GM18519 (cell line): Measurements from ENCODE around the gene TANK.

Source experiments
- ATAC-seq: cut with Tn5 transposase; IDR thresholded peaks from one replicate; pipeline ENCODE4 v1.9.1; 2021; ENCODE audit warnings: mild to moderate bottlenecking, moderate library complexity; ENCODE audit not compliant: unreplicated experiment, low FRiP score

Gene TANK

DNA sequence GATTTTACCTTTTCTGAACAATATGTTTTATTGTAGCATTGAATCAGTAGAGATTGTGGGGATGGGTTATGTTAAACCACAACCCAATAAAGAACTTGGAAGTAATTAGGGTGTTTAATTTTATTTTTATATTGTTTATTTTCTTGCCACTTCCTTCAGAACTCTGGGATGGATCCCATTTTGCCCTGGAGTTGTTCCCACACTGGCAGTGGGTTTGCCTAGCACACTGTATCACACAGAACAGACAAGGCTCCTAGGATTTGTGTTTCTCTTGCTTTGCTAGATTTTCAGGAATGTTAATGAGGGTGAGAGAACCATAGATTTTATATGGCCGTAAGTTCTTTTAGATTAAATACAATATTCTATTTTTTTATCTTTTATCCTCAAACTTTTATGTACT, 59.0 kb downstream of the TANK start:
- no peak for ATAC-seq

GRCh38 chr2:161223139-161223732, 63.0 kb downstream of the TANK start:
- ATAC-seq = peak; percentile 60

DNA sequence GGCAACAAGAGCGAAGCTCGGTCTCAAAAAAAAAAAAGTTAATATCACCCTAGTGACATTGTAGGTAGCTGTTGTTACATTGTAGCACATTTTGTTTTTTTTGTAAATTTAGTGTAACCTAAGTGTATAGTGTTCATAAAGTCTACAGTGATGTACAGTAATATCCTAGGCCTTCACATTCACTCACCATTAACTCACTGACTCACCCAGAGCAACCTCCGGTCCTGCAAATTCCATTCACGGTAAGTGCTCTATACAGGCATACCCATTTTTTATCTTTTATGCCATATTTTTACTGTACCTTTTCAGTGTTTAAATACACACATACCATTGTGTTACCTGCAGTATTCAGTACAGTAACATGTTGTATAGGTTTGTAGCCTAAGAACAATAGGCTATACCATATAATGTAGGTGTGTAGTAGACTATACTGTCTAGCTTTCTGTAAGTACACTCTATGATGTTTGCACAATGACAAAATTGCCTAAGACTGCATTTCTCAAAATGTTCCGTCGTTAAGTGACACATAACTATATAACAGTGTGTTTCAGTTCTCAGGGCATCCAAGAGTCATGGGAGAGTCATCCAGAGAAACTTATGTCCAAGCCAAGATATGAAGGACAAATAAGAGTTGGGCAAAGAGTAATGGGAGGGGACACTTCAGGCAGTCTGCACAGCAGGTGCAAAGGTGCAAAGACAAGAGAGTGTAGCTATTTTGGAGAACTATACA, 68.4 kb downstream of the TANK start:
- no peak for ATAC-seq

- ATAC-seq = no peak
Measured at GRCh38 chr2:161230959-161231358, 70.7 kb downstream of the TANK start.

DNA sequence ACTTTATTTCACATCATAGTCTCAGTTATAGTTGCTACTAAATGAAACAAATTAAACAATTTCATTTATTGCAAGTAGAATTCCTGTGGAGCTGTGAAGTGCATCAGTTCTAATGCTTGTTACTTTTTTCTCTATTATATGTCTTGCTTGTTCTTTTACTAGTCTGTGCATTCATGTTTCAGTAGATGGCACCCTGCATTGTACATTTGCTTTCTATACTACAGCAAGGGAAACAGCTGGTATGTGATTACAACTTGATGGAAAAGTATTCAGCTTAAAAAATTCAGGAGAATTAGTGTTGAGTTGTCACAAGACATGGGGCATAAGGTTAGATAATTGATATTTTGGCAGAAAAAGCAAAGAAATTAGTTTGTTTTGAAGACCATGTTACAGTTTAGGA, 72.3 kb downstream of the TANK start:
- no peak for ATAC-seq

GRCh38 chr2:161233858-161234431, 73.7 kb downstream of the TANK start:
- peak; percentile 39 for ATAC-seq

DNA sequence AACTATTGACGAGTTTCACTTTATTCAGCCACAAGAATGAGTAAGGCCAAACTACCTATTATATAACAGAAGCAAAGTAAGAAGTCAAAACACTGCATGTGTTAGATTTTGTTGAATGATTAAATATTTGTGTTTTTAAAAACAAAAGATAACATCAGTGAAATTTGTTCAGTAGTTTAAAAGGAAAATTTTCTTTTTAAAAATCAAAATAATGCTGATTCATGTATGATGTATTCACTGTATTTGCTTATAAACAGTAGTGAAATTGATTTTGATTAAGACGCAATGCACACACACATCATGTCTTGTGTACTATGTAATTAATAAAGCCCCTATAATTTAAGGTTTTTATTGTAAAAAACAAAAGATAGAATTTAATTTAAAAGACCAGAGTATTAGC, 74.4 kb downstream of the TANK start:
- ATAC-seq = no peak

DNA sequence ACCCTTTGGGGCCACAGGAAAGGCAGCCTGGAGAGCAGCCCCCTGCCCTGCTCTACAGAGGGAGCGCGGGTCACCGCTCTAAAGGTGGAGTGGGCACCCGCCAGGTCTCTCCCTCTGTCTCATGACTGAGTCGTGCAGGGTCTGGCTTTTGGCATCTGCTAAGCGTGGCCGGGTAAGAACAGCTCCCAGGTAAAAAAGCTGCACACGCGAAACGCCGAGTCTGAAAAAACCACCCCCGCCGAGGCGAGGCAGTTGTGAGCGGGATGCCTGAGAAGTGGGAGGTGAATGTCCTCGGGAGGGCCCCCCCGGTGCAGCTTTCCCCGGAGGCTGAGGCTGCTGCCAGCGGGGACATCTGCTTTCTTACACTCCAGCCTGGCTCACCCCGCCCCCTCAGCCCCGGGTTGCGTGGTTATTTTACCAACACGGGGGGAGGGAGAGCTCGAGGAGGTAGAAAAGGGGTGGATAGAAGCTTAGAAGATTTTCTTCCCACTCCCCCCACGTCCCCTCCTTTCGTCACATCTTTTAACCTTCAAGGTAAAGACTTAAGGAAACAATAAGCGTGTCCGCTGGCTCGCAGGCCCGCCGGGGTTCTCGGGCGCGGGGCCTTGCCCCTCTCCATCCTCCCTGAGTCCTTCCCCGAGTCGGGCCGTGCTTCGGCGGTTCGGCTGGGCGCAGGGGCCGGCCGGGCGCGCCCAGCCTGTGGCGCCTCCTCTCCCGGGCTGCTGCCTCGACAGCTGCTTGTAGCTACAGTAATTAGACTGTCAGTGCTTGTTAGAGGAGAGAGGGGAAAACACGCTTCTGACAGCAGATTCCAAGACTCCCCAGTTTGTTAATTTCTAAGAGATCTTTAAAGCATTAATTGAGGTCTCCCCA, 77.4 kb downstream of the TANK start:
- peak; percentile 45 for ATAC-seq

GRCh38 chr2:161238265-161238559, 78.0 kb downstream of the TANK start:
- no peak for ATAC-seq

GRCh38 chr2:161238560-161239325, 78.5 kb downstream of the TANK start:
- ATAC-seq = no peak

DNA sequence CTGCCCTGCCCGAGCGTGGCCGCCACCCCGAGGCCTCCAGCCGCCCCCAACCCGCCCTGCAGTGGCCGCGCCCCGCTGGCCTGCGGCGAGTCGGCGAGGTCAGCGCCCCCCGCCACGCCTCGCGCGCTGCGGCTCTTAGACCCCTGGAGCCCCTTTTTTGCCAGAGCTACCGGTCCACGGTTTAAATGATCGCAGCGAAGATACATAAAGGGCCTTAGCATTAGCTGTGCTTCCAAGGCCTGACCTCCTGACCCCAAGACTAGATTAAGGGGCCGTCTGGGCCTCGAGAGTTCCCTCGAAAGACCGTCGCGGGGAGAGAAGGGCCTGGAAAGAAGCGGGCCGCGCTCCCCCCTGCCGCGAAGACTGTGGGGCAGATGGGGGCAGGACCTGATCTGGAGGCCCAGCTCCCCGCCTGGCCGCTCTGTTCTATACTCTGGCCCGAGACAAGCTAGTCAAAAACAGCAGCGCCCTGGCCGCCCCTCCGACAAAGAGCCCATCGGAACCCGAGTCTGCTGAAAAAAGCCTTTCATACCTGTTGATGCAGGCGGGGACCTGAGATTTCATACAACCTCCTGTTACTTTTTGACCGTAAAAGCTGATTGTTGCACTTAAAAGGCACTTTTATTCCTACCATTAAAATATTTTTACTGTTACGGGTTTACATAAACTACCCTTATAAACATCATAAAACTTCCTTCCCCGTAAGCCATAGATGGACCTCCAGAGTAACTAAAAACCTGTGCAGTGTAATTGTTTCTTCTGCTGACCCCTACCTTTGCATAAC, 79.3 kb downstream of the TANK start:
- ATAC-seq = no peak

GRCh38 chr2:161241894-161242293, 81.7 kb downstream of the TANK start:
- no peak for ATAC-seq

DNA sequence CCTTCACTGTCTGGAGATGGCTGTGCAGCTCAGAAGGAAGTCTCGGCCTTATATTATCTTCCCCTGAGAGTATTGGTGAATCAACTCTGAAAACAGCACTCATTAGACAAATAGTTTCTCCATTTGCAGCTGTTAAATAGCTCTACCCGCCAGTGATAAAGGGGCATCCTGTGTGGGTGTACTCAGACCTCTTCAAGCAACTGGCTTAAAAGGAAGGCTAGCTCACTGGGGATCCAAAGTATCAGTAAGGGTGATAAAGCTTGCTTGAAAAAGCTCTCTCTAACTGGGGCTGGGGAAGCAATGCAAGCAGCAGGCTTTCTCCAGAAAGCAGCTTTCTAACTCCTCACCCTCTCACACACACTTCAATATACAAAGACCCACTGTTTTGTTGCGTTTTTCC, 83.1 kb downstream of the TANK start:
- ATAC-seq = peak; percentile 30

- ATAC-seq = no peak
Measured at GRCh38 chr2:161243905-161244304, 83.7 kb downstream of the TANK start.

GRCh38 chr2:161244387-161245260, 84.4 kb downstream of the TANK start:
- peak; percentile 76 for ATAC-seq

DNA sequence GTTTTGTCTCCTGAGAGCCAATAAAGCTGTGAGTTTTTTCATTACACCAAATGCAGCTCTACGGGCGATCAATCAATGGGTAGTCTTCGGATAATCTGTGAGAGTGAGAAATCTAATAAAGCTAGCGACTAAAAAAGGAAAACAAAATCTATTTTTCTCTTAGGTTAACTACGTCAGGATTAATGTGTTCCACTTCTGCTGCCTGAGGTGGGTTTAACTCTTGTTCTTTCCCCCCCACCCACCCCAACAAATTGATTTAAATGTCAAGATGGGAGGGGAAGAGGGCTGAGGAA, 85.0 kb downstream of the TANK start:
- no peak for ATAC-seq

DNA sequence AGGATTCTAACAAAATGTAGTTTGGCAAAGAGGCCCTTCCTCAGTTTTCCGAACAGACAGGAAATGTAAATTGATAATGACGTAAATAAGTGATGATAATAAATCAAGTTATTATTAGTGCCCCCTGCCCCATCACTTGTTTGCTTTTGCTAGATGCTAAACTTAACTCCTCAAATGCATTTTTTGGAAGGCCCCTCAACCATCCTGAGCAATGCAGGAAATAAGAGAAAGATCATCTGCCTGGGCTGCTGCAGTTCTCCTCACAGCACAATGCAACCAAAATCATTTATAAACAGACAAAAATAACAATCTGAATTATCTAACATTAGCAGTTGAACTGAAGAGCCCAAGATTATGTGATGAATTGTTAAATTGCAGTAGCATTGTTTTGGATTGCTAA, 85.4 kb downstream of the TANK start:
- no peak for ATAC-seq

- ATAC-seq = no peak
Measured at GRCh38 chr2:161246281-161246680, 86.1 kb downstream of the TANK start.

DNA sequence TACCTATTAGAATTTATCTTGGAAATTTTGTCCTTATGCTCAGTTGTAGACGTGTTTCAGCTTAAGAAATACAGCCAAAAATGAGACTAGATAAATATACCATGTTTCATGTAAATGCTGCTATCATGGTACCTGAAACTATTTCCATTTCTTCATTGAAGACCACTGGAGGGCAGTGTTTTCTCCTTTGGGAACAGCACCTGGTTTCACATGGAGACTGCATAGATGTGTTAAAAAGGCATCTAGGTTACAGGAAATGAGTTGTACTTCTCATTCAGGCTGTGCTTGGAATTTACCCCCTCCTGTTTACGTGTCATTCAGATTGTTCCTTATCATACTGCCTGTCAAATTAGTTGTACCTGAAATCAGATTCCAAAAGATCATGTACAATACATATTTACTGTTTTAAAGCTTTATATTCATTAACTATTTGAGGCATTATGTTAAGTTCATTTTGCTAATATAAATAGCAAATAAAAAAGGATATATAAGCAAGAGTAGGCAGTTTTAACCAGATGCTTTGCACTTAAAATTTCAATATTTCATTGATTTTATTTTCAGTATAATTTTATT, 90.7 kb downstream of the TANK start:
- peak; percentile 65 for ATAC-seq
